ENCODE data around the gene LCMT1. TPM values are rescaled to one million over a fixed set of nuclear protein-coding genes. Genes with fewer than 3 reads are reported as not detected.
A peak's percentile ranks its signal among the peaks of the same experiment; 100 is the strongest.

Gene LCMT1
- total and polyA plus RNA-seq, 9 of the 15 experiments (the other 6 are each of a cell fraction or from before 2014, with no cell fraction given): 20.0 to 42.8 (median 32.3) TPM

DNA sequence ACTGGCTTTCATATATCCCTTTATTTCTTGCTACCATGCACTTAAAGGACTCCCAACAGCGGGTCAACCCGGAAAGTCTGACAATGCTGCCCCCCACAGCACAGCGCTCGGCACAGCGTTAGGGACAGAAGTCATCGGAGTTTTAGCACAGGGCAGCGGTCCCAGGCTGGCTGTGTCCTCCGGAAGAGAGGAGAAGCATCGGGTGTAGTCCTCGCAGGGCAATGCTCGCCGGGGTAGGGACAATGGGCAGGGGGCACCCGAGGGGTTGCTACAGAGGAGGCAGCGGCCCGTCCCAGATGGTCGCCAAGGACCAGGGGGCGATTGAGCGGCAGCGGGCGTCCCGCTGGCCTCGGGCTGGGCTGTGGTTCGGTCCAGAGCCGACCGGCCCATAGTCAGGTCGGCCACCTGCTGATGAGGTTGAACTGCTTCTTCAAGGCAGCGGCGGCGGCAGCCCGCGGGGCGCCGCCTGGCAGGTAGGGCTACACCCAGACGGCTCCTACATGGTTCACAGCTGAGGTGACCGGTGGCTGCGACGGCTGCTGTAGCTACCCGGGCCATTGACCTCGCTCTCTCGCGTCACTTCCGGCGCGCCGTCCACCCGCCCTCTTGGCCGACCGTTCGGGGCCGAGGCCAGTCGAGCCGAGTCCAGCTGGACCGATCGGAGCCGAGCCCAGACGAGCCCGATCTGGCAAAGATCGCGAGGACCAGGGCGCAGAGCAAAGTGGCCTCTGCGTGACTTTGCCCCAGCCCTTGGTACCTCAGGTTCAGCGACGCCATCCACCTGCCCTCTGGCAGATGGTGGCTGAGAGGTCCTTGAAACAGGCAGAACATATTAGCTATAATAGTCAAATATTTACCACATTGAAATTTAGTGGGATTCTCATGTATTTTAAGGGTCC, 4.7 kb upstream of the LCMT1 start (continued):
- TF ChIP-seq, protein P1, sequence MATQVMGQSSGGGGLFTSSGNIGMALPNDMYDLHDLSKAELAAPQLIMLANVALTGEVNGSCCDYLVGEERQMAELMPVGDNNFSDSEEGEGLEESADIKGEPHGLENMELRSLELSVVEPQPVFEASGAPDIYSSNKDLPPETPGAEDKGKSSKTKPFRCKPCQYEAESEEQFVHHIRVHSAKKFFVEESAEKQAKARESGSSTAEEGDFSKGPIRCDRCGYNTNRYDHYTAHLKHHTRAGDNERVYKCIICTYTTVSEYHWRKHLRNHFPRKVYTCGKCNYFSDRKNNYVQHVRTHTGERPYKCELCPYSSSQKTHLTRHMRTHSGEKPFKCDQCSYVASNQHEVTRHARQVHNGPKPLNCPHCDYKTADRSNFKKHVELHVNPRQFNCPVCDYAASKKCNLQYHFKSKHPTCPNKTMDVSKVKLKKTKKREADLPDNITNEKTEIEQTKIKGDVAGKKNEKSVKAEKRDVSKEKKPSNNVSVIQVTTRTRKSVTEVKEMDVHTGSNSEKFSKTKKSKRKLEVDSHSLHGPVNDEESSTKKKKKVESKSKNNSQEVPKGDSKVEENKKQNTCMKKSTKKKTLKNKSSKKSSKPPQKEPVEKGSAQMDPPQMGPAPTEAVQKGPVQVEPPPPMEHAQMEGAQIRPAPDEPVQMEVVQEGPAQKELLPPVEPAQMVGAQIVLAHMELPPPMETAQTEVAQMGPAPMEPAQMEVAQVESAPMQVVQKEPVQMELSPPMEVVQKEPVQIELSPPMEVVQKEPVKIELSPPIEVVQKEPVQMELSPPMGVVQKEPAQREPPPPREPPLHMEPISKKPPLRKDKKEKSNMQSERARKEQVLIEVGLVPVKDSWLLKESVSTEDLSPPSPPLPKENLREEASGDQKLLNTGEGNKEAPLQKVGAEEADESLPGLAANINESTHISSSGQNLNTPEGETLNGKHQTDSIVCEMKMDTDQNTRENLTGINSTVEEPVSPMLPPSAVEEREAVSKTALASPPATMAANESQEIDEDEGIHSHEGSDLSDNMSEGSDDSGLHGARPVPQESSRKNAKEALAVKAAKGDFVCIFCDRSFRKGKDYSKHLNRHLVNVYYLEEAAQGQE (IDR thresholded peaks at IDR 0.05; ENCODE audit: borderline replicate concordance): peak; percentile 74
- TF ChIP-seq, protein P1 (CRISPR knock-in tag; IDR thresholded peaks at IDR 0.05; ENCODE audit: low read depth): no peak
- TF ChIP-seq, protein P2, sequence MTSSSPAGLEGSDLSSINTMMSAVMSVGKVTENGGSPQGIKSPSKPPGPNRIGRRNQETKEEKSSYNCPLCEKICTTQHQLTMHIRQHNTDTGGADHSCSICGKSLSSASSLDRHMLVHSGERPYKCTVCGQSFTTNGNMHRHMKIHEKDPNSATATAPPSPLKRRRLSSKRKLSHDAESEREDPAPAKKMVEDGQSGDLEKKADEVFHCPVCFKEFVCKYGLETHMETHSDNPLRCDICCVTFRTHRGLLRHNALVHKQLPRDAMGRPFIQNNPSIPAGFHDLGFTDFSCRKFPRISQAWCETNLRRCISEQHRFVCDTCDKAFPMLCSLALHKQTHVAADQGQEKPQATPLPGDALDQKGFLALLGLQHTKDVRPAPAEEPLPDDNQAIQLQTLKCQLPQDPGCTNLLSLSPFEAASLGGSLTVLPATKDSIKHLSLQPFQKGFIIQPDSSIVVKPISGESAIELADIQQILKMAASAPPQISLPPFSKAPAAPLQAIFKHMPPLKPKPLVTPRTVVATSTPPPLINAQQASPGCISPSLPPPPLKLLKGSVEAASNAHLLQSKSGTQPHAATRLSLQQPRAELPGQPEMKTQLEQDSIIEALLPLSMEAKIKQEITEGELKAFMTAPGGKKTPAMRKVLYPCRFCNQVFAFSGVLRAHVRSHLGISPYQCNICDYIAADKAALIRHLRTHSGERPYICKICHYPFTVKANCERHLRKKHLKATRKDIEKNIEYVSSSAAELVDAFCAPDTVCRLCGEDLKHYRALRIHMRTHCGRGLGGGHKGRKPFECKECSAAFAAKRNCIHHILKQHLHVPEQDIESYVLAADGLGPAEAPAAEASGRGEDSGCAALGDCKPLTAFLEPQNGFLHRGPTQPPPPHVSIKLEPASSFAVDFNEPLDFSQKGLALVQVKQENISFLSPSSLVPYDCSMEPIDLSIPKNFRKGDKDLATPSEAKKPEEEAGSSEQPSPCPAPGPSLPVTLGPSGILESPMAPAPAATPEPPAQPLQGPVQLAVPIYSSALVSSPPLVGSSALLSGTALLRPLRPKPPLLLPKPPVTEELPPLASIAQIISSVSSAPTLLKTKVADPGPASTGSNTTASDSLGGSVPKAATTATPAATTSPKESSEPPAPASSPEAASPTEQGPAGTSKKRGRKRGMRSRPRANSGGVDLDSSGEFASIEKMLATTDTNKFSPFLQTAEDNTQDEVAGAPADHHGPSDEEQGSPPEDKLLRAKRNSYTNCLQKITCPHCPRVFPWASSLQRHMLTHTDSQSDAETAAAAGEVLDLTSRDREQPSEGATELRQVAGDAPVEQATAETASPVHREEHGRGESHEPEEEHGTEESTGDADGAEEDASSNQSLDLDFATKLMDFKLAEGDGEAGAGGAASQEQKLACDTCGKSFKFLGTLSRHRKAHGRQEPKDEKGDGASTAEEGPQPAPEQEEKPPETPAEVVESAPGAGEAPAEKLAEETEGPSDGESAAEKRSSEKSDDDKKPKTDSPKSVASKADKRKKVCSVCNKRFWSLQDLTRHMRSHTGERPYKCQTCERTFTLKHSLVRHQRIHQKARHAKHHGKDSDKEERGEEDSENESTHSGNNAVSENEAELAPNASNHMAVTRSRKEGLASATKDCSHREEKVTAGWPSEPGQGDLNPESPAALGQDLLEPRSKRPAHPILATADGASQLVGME (CRISPR knock-in tag; IDR thresholded peaks at IDR 0.05): peak; percentile 39; the same call in 1 of the 2 replicates
- TF ChIP-seq, protein P3, sequence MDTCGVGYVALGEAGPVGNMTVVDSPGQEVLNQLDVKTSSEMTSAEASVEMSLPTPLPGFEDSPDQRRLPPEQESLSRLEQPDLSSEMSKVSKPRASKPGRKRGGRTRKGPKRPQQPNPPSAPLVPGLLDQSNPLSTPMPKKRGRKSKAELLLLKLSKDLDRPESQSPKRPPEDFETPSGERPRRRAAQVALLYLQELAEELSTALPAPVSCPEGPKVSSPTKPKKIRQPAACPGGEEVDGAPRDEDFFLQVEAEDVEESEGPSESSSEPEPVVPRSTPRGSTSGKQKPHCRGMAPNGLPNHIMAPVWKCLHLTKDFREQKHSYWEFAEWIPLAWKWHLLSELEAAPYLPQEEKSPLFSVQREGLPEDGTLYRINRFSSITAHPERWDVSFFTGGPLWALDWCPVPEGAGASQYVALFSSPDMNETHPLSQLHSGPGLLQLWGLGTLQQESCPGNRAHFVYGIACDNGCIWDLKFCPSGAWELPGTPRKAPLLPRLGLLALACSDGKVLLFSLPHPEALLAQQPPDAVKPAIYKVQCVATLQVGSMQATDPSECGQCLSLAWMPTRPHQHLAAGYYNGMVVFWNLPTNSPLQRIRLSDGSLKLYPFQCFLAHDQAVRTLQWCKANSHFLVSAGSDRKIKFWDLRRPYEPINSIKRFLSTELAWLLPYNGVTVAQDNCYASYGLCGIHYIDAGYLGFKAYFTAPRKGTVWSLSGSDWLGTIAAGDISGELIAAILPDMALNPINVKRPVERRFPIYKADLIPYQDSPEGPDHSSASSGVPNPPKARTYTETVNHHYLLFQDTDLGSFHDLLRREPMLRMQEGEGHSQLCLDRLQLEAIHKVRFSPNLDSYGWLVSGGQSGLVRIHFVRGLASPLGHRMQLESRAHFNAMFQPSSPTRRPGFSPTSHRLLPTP (IDR thresholded peaks at IDR 0.05; ENCODE audit: borderline replicate concordance, extremely low read depth, insufficient read length): no peak
- TF ChIP-seq, protein P4, sequence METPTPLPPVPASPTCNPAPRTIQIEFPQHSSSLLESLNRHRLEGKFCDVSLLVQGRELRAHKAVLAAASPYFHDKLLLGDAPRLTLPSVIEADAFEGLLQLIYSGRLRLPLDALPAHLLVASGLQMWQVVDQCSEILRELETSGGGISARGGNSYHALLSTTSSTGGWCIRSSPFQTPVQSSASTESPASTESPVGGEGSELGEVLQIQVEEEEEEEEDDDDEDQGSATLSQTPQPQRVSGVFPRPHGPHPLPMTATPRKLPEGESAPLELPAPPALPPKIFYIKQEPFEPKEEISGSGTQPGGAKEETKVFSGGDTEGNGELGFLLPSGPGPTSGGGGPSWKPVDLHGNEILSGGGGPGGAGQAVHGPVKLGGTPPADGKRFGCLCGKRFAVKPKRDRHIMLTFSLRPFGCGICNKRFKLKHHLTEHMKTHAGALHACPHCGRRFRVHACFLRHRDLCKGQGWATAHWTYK (CRISPR knock-in tag; IDR thresholded peaks at IDR 0.05): peak; percentile 57
- TF ChIP-seq NR2C2 (CRISPR knock-in tag; IDR thresholded peaks at IDR 0.05) (peak; percentile 96), NR2C2 (tag; IDR thresholded peaks at IDR 0.05) (peak; percentile 99)

Data from K562 (cell line).